ENCODE measurements around the gene OAT.

Gene OAT

GRCh38 chr10:124407456-124407855 lies 11.3 kb downstream of the OAT start:
- DNase-seq (ENCODE audit: low read depth in 2 of 2, low spot score in 1 of 2): no peak

GRCh38 chr10:124403548-124403947 lies 15.2 kb downstream of the OAT start:
- DNase-seq (ENCODE audit: low read depth in 2 of 2, low spot score in 1 of 2): no peak

- no peak for DNase-seq (ENCODE audit: low read depth in 2 of 2, low spot score in 1 of 2)
Observed at GRCh38 chr10:124402273-124402672, 16.4 kb downstream of the OAT start.

- DNase-seq (ENCODE audit: low read depth in 2 of 2, low spot score in 1 of 2): no peak
Observed at GRCh38 chr10:124401633-124402032, 17.1 kb downstream of the OAT start.

- no peak for DNase-seq (ENCODE audit: low read depth in 2 of 2, low spot score in 1 of 2)
Observed at GRCh38 chr10:124394583-124394982, 24.1 kb downstream of the OAT start.

- DNase-seq (ENCODE audit: low read depth in 2 of 2, low spot score in 1 of 2): no peak
Observed at GRCh38 chr10:124392626-124393342, 25.9 kb downstream of the OAT start.

- no peak for DNase-seq (ENCODE audit: low read depth in 2 of 2, low spot score in 1 of 2)
Observed at GRCh38 chr10:124390471-124391187, 28.1 kb downstream of the OAT start.

- no peak for DNase-seq (ENCODE audit: low read depth in 2 of 2, low spot score in 1 of 2)
Observed at GRCh38 chr10:124389613-124390361, 28.9 kb downstream of the OAT start.

- peak; percentile 81 to 86 for DNase-seq (ENCODE audit: low read depth in 2 of 2, low spot score in 1 of 2)
Observed at GRCh38 chr10:124388823-124389612, 29.7 kb downstream of the OAT start.

- no peak for DNase-seq (ENCODE audit: low read depth in 2 of 2, low spot score in 1 of 2)
Observed at GRCh38 chr10:124388476-124388822, 30.3 kb downstream of the OAT start.

GRCh38 chr10:124387078-124387874 lies 31.4 kb downstream of the OAT start:
- no peak for DNase-seq (ENCODE audit: low read depth in 2 of 2, low spot score in 1 of 2)

- DNase-seq (ENCODE audit: low read depth in 2 of 2, low spot score in 1 of 2): no peak
Observed at GRCh38 chr10:124386186-124387077, 32.3 kb downstream of the OAT start.

- no peak for DNase-seq (ENCODE audit: low read depth in 2 of 2, low spot score in 1 of 2)
Observed at GRCh38 chr10:124385627-124386185, 33.0 kb downstream of the OAT start.

GRCh38 chr10:124384591-124385190 lies 34.0 kb downstream of the OAT start:
- no peak for DNase-seq (ENCODE audit: low read depth in 2 of 2, low spot score in 1 of 2)

GRCh38 chr10:124384172-124384571 lies 34.6 kb downstream of the OAT start:
- DNase-seq (ENCODE audit: low read depth in 2 of 2, low spot score in 1 of 2): no peak

GRCh38 chr10:124383496-124383895 lies 35.2 kb downstream of the OAT start:
- no peak for DNase-seq (ENCODE audit: low read depth in 2 of 2, low spot score in 1 of 2)

- no peak for DNase-seq (ENCODE audit: low read depth in 2 of 2, low spot score in 1 of 2)
Observed at GRCh38 chr10:124381011-124381611, 37.6 kb downstream of the OAT start.

- DNase-seq (ENCODE audit: low read depth in 2 of 2, low spot score in 1 of 2): no peak
Observed at GRCh38 chr10:124380256-124380995, 38.3 kb downstream of the OAT start.

Data from stimulated activated CD8-positive, alpha-beta memory T cell treated with anti-CD3 and anti-CD28 coated beads, Interleukin-4, amount 100 ng/mL, for 4 hours (primary cell).